Endothelial cell of umbilical vein (primary cell): ENCODE measurements around the gene SRCIN1.
"Not testable (repeated sequence)": the region's sequence is repeated elsewhere in the genome, so short reads cannot be mapped to it uniquely, and the experiment has no call there.

ENCODE experiments used
- EZH2 ChIP-seq: IDR thresholded peaks from 2 replicates; pipeline ENCODE4 v1.6.1; 2012; ENCODE audit warnings: borderline replicate concordance, low read depth, mild to moderate bottlenecking, moderate library complexity, low read length, inconsistent platforms; ENCODE audit not compliant: severe bottlenecking
- JUN ChIP-seq: IDR thresholded peaks from 2 replicates; pipeline ENCODE4 v1.6.1; 2011; ENCODE audit warnings: borderline replicate concordance, low read depth; ENCODE audit not compliant: insufficient read length, insufficient read depth
- MYC ChIP-seq: IDR thresholded peaks from one replicate; pipeline ENCODE4 v1.6.1; 2011; ENCODE audit warnings: mild to moderate bottlenecking, low read depth, low read length
- POLR2AphosphoS5 ChIP-seq: IDR thresholded peaks from 2 replicates; pipeline ENCODE4 v1.6.1; 2012; ENCODE audit warnings: low read depth, mild to moderate bottlenecking, control low read depth, low read length, moderate library complexity; ENCODE audit not compliant: insufficient read depth
- TF ChIP-seq, protein P1 (sequence below), 2 donors: IDR thresholded peaks; 1 replicate in 1 of 2; 2 replicates in 1 of 2; pipeline ENCODE4 v1.5.1; 2011; ENCODE audit warnings: low read length in 2 of 2, mild to moderate bottlenecking in 2 of 2, moderate library complexity in 2 of 2, control low read depth in 1 of 2, inconsistent platforms in 1 of 2, low read depth in 1 of 2; ENCODE audit not compliant: insufficient read depth in 1 of 2; ENCODE audit errors: extremely low read depth in 1 of 2

GRCh38 chr17:38530856-38531255, 74.9 kb downstream of the SRCIN1 start:
- TF ChIP-seq EZH2, POLR2AphosphoS5, JUN, MYC: not testable (repeated sequence)
- TF ChIP-seq, protein P1, sequence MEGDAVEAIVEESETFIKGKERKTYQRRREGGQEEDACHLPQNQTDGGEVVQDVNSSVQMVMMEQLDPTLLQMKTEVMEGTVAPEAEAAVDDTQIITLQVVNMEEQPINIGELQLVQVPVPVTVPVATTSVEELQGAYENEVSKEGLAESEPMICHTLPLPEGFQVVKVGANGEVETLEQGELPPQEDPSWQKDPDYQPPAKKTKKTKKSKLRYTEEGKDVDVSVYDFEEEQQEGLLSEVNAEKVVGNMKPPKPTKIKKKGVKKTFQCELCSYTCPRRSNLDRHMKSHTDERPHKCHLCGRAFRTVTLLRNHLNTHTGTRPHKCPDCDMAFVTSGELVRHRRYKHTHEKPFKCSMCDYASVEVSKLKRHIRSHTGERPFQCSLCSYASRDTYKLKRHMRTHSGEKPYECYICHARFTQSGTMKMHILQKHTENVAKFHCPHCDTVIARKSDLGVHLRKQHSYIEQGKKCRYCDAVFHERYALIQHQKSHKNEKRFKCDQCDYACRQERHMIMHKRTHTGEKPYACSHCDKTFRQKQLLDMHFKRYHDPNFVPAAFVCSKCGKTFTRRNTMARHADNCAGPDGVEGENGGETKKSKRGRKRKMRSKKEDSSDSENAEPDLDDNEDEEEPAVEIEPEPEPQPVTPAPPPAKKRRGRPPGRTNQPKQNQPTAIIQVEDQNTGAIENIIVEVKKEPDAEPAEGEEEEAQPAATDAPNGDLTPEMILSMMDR (IDR thresholded peaks at IDR 0.05; ENCODE audit: extremely low read depth in 1 of 2, insufficient read depth in 1 of 2, low read depth in 1 of 2, low read length in 2 of 2) = not testable (repeated sequence)
